Karpas-422 (cell line): ENCODE results near the gene DENND5A. TPM values are rescaled to one million over a fixed set of nuclear protein-coding genes. Genes with fewer than 3 reads are reported as not detected.
"Not testable (repeated sequence)": the region's sequence is repeated elsewhere in the genome, so short reads cannot be mapped to it uniquely, and the experiment has no call there.

Experiments used
- DNase-seq: peaks from one replicate; pipeline ENCODE4 v3.0.0-alpha.2; 2015
- H2AFZ ChIP-seq: fragments of 200-600 bp; sonication (generic); 2 replicates; pipeline ENCODE4 v1.6.1; 2014; ENCODE audit warnings: antibody characterized with exemption, low read length, mixed read lengths
- H3K27ac ChIP-seq: fragments of 200-600 bp; sonication (generic); 2 replicates; pipeline ENCODE4 v1.5.1; 2014; ENCODE audit warnings: mild to moderate bottlenecking, low read length, moderate library complexity
- H3K27me3 ChIP-seq: fragments of 200-600 bp; sonication (generic); 2 replicates; pipeline ENCODE4 v1.6.1; 2014; ENCODE audit warnings: low read length, mixed read lengths
- H3K36me3 ChIP-seq: fragments of 200-600 bp; sonication (generic); 2 replicates; pipeline ENCODE4 v1.6.1; 2014; ENCODE audit warnings: low read length, mixed read lengths; ENCODE audit not compliant: insufficient read depth
- H3K4me1 ChIP-seq: fragments of 200-600 bp; sonication (generic); 2 replicates; pipeline ENCODE4 v1.6.1; 2014; ENCODE audit warnings: mild to moderate bottlenecking, low read length, mixed read lengths
- H3K4me2 ChIP-seq: fragments of 200-600 bp; sonication (generic); 2 replicates; pipeline ENCODE4 v1.6.1; 2014; ENCODE audit warnings: low read length, low read depth, mild to moderate bottlenecking; ENCODE audit not compliant: poor library complexity, severe bottlenecking
- H3K4me3 ChIP-seq: fragments of 200-600 bp; sonication (generic); 2 replicates; pipeline ENCODE4 v1.5.1; 2014; ENCODE audit warnings: mild to moderate bottlenecking, antibody characterized with exemption, low read length, mixed read lengths
- H3K79me2 ChIP-seq: fragments of 200-600 bp; sonication (generic); 2 replicates; pipeline ENCODE4 v1.6.1; 2014; ENCODE audit warnings: mild to moderate bottlenecking, low read length, mixed read lengths
- H3K9ac ChIP-seq: fragments of 200-600 bp; sonication (generic); 2 replicates; pipeline ENCODE4 v1.6.0; 2014; ENCODE audit warnings: low read length
- H3K9me2 ChIP-seq: fragments of 200-600 bp; sonication (generic), shearing (Covaris generic); replicated peaks from 2 replicates; pipeline ENCODE4 v1.6.0; 2014; ENCODE audit warnings: mild to moderate bottlenecking, low read length, moderate library complexity; ENCODE audit not compliant: insufficient read depth
- H3K9me3 ChIP-seq: fragments of 300-700, 200-600 bp; sonication (generic); 2 replicates; pipeline ENCODE4 v1.6.1; 2014; ENCODE audit warnings: low read length, mixed read lengths
- H4K20me1 ChIP-seq: fragments of 200-600 bp; sonication (generic); 2 replicates; pipeline ENCODE4 v1.6.1; 2014; ENCODE audit warnings: mild to moderate bottlenecking, antibody characterized with exemption, low read length, low read depth; ENCODE audit not compliant: insufficient read depth
- total RNA-seq: library from RNA; depleted of rRNA; stranded (reverse); fragments of >200 nt; shearing (Covaris generic); gene quantifications from 2 replicates; pipeline ENCODE4 v1.2.3, GENCODE V29; 2014; ENCODE audit warnings: low replicate concordance

Gene DENND5A
- total RNA-seq, 1 experiment from 2014 or later, result 57.3 TPM

DNA sequence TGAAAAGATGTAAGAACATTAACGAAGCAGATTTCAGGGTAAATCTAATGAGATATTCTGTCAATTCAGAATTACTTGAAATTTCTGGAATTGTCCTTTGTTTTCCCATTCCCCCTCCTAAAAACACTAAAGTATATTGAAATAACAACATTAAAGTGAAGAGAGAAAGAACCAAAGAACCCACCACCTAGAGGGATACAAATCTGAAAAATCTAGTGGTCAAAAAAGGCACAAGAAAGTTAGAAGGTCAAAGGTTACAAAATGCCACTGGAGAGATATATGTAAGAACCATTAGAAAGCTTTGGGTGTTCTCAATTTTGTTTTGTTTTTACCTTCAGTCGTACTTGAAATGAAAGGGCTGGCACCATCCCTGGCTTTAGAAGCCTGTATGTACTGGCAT lies 57.9 kb downstream of the DENND5A start:
- H2AFZ ChIP-seq, result no peak overlapping the region
- no peaks in the 10 kb centered on the region for H3K79me2 ChIP-seq
- no peaks in the 10 kb centered on the region for H3K9me2 ChIP-seq
- H3K4me1 ChIP-seq, result peaks cover 5% of the 10 kb centered on the region
- no peaks in the 10 kb centered on the region for H3K36me3 ChIP-seq
- no peaks in the 10 kb centered on the region for H3K9me3 ChIP-seq
- H3K27me3 ChIP-seq, result no peaks in the 10 kb centered on the region
- no peak overlapping the region for H3K9ac ChIP-seq
- H3K27ac ChIP-seq, result no peak overlapping the region
- H3K4me2 ChIP-seq, result no peak overlapping the region
- no peak for DNase-seq
- H3K4me3 ChIP-seq, result no peak overlapping the region
- peaks cover 18% of the 10 kb centered on the region for H4K20me1 ChIP-seq

GRCh38 chr11:9206496-9206895 lies 58.7 kb downstream of the DENND5A start:
- Histone ChIP-seq H3K9ac (no peak overlapping the region), H2AFZ (no peak overlapping the region), H3K9me3 (no peaks in the 10 kb centered on the region), H3K36me3 (no peaks in the 10 kb centered on the region), H3K4me2 (no peak overlapping the region), H3K4me3 (no peak overlapping the region), H3K79me2 (no peaks in the 10 kb centered on the region), H3K4me1 (peaks cover 5% of the 10 kb centered on the region), H4K20me1 (peaks cover 18% of the 10 kb centered on the region), H3K9me2 (no peaks in the 10 kb centered on the region), H3K27me3 (no peaks in the 10 kb centered on the region), H3K27ac (no peak overlapping the region)
- DNase-seq, result no peak

GRCh38 chr11:9203691-9204311 lies 61.3 kb downstream of the DENND5A start:
- Histone ChIP-seq H3K36me3 (no peaks in the 10 kb centered on the region), H4K20me1 (0 out of 2 replicates have a peak, but pooled peaks cover 4% of the 10 kb centered on the region), H3K4me2 (no peak overlapping the region), H3K9me3 (no peaks in the 10 kb centered on the region), H3K27me3 (no peaks in the 10 kb centered on the region), H3K9me2 (no peaks in the 10 kb centered on the region), H3K27ac (no peak overlapping the region), H3K4me3 (no peak overlapping the region), H2AFZ (no peak overlapping the region), H3K4me1 (peaks cover under 1% of the 10 kb centered on the region), H3K79me2 (no peaks in the 10 kb centered on the region), H3K9ac (no peak overlapping the region)
- DNase-seq, result no peak

DNA sequence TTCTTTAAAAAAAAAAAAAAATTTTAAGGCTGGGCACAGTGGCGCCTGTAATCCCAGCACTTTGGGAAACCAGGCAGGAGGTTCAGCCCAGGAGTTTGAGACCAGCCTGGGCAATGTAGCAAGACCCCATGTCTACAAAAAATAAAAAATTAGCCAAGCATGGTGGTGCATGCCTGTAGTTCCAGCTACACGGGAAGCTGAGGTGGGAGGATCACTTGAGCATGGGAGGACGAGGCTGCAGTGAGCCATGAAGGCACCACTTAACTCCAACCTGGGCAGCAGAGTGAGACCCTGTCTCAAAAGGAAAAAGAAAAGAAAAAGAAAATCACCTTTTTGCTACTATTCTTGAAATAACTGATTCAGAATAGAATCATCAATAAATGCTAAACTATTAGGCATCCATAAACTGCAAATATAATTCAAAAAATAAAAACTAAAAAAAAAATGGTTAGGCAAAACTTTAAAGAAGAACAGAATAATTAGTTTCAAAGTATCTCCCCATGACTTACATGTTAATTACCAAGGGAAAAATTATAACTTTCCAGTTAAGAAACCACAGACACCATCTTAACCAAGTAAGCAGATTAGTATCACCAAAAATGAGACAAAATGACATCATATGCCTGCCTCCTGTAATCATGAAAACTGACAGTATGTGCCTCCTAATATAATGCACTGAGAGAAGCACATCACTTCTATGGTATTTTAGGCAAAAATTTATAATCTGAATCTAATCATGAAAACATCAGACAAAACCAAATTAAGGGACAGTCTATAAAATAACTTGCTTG lies 63.6 kb downstream of the DENND5A start:
- DNase-seq, result no peak
- no peaks in the 10 kb centered on the region for H4K20me1 ChIP-seq
- H3K4me2 ChIP-seq, result no peak overlapping the region
- H3K9ac ChIP-seq, result no peak overlapping the region
- H3K79me2 ChIP-seq, result no peaks in the 10 kb centered on the region
- no peaks in the 10 kb centered on the region for H3K9me2 ChIP-seq
- no peaks in the 10 kb centered on the region for H3K4me1 ChIP-seq
- H3K9me3 ChIP-seq, result no peaks in the 10 kb centered on the region
- no peak overlapping the region for H2AFZ ChIP-seq
- no peak overlapping the region for H3K27ac ChIP-seq
- no peaks in the 10 kb centered on the region for H3K36me3 ChIP-seq
- H3K4me3 ChIP-seq, result no peak overlapping the region
- H3K27me3 ChIP-seq, result no peaks in the 10 kb centered on the region

DNA sequence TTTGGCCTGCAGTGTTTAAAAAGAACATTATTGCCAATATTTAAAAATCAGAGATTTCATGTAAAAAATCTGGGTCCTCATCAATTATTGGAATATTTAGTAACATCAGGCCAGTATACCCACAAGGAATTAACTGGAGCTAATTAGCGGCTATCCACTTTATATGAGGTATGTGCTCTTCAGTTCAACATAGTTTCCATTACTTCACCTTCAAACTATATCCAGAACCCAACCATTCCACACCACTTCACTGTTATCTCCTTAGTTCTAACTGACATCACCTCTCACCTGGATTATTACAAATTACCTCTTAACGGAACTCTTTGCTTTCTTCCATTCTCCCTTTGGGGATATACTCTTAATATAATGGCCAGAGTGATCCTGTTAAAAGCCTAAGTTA lies 64.7 kb downstream of the DENND5A start:
- H3K79me2 ChIP-seq, result no peaks in the 10 kb centered on the region
- no peak overlapping the region for H3K9ac ChIP-seq
- H3K4me1 ChIP-seq, result no peaks in the 10 kb centered on the region
- no peaks in the 10 kb centered on the region for H3K36me3 ChIP-seq
- no peak for DNase-seq
- H3K27ac ChIP-seq, result no peak overlapping the region
- H3K27me3 ChIP-seq, result no peaks in the 10 kb centered on the region
- H2AFZ ChIP-seq, result no peak overlapping the region
- no peaks in the 10 kb centered on the region for H3K9me2 ChIP-seq
- H4K20me1 ChIP-seq, result no peaks in the 10 kb centered on the region
- H3K4me3 ChIP-seq, result no peak overlapping the region
- no peak overlapping the region for H3K4me2 ChIP-seq
- no peaks in the 10 kb centered on the region for H3K9me3 ChIP-seq

DNA sequence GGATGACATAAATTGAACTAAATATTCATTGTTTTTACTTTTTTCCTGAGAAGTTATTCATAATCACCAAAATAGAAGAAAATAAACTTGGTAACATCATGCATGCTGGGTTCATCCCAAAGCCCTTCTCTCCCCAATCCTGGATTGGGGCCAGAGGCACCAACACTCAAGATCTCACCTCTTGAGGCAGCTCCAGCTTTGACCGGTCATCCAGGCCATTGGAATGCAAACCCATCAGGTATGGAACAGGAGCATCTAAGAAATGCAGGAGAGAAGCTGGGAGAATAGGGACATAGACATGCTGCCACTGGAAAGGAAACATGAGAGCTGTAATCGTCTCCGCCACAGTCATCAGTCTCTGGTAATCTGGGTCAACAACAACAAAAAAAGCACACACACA lies 71.8 kb downstream of the DENND5A start:
- Histone ChIP-seq H3K36me3 (no peaks in the 10 kb centered on the region), H3K9ac (no peak overlapping the region), H3K79me2 (no peaks in the 10 kb centered on the region), H4K20me1 (no peaks in the 10 kb centered on the region), H3K27ac (no peak overlapping the region), H3K4me2 (no peak overlapping the region), H3K4me3 (no peak overlapping the region), H3K9me2 (no peaks in the 10 kb centered on the region), H3K9me3 (0 out of 2 replicates have a peak, but pooled peaks cover 3% of the 10 kb centered on the region), H2AFZ (no peak overlapping the region), H3K4me1 (no peaks in the 10 kb centered on the region), H3K27me3 (no peaks in the 10 kb centered on the region)
- DNase-seq, result no peak

- no peaks in the 10 kb centered on the region for H3K9me2 ChIP-seq
- no peaks in the 10 kb centered on the region for H3K79me2 ChIP-seq
- H3K9me3 ChIP-seq, result 0 out of 2 replicates have a peak, but pooled peaks cover 3% of the 10 kb centered on the region
- H3K36me3 ChIP-seq, result no peaks in the 10 kb centered on the region
- no peak overlapping the region for H3K4me2 ChIP-seq
- H3K9ac ChIP-seq, result no peak overlapping the region
- no peak overlapping the region for H3K27ac ChIP-seq
- H3K4me3 ChIP-seq, result no peak overlapping the region
- no peak overlapping the region for H2AFZ ChIP-seq
- H3K4me1 ChIP-seq, result no peaks in the 10 kb centered on the region
- no peaks in the 10 kb centered on the region for H3K27me3 ChIP-seq
- DNase-seq, result no peak
- no peaks in the 10 kb centered on the region for H4K20me1 ChIP-seq
Measured at GRCh38 chr11:9192561-9192960, 72.6 kb downstream of the DENND5A start.

DNA sequence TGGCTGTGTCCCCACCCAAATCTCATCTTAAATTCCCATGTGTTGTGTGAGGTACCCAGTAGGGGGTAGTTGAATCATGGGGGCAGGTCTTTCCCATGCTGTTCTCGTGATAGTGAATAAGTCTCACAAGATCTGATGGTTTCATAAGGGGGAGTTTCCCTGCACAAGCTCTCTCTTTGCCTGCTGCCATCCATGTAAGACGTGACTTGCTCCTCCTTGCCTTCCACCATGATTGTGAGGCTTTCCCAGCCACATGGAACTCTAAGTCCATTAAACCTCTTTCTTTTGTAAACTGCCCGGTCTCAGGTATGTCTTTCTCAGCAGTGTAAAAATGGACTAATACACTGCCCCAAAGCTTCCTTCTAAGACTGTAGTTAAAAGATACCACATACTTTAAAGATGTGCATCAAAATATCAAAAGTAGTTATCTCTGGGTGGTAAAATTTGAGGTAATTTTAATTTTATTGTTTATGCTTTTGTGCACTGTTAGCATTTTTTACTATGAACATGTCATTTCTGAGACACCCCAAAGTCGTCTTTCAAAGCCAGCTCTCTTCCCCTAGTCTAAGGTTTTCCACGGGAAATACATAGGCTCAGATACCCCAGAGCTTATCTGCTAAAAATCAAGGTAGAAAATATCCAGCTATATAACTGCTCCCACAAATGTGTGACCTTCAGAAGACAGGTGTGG lies 74.7 kb downstream of the DENND5A start:
- H4K20me1 ChIP-seq, result not testable (repeated sequence)

More for the DNA sequence above, 74.7 kb downstream of the DENND5A start:
- H3K4me2 ChIP-seq, DNase-seq, H3K4me3 ChIP-seq, H3K36me3 ChIP-seq, H3K9ac ChIP-seq, H2AFZ ChIP-seq, H3K27ac ChIP-seq, H3K27me3 ChIP-seq, H3K9me2 ChIP-seq, H3K79me2 ChIP-seq, H3K9me3 ChIP-seq, H3K4me1 ChIP-seq: not testable (repeated sequence)
